Ishikawa (cell line): Measurements from ENCODE around the gene MAP2.

Source experiments
- CEBPB ChIP-seq: IDR thresholded peaks from 2 replicates; pipeline ENCODE4 v1.6.1; 2012
- CREB1 ChIP-seq: IDR thresholded peaks from 2 replicates; pipeline ENCODE4 v1.6.1; 2012; ENCODE audit warnings: low read depth
- EGR1 ChIP-seq: IDR thresholded peaks from 2 replicates; pipeline ENCODE4 v1.6.1; 2012
- EP300 ChIP-seq: IDR thresholded peaks from 2 replicates; pipeline ENCODE4 v1.6.1; 2012; ENCODE audit warnings: borderline replicate concordance
- MAX ChIP-seq: IDR thresholded peaks from 2 replicates; pipeline ENCODE4 v1.6.1; 2012
- NFIC ChIP-seq: IDR thresholded peaks from 2 replicates; pipeline ENCODE4 v1.6.1; 2012
- RAD21 ChIP-seq: IDR thresholded peaks from 2 replicates; pipeline ENCODE4 v1.6.1; 2012; ENCODE audit warnings: low read depth
- REST ChIP-seq: IDR thresholded peaks from 2 replicates; pipeline ENCODE4 v1.6.1; 2012; ENCODE audit warnings: low read depth, mild to moderate bottlenecking
- TAF1 ChIP-seq: IDR thresholded peaks from 2 replicates; pipeline ENCODE4 v1.6.1; 2012; ENCODE audit warnings: low read depth, mild to moderate bottlenecking
- TCF12 ChIP-seq: IDR thresholded peaks from 2 replicates; pipeline ENCODE4 v1.6.1; 2012; ENCODE audit warnings: low read depth
- TEAD4 ChIP-seq: IDR thresholded peaks from 2 replicates; pipeline ENCODE4 v1.6.1; 2012
- USF1 ChIP-seq: IDR thresholded peaks from 2 replicates; pipeline ENCODE4 v1.6.1; 2012
- YY1 ChIP-seq: IDR thresholded peaks from 2 replicates; pipeline ENCODE4 v1.6.1; 2012; ENCODE audit warnings: low read depth
- ZBTB7A ChIP-seq: IDR thresholded peaks from 2 replicates; pipeline ENCODE4 v1.6.1; 2012; ENCODE audit warnings: low read depth

GRCh38 chr2:209772290-209772685, 348.4 kb downstream of the MAP2 start:
- TF ChIP-seq USF1 (no peak), CEBPB (no peak), NFIC (no peak), EGR1 (no peak), ZBTB7A (no peak), TEAD4 (no peak), MAX (no peak), REST (no peak), CREB1 (no peak), TAF1 (no peak), EP300 (no peak), RAD21 (no peak), YY1 (no peak), TCF12 (no peak)
